BLaER1 treated with 17β-estradiol and CSF1 and Interleukin-3, amounts not matched to agents 10 nM and 100 nM (cell line): ENCODE data around the gene SRM.
"Not testable (repeated sequence)": the region's sequence is repeated elsewhere in the genome, so short reads cannot be mapped to it uniquely, and the experiment has no call there.

Source experiments
- H3K27ac ChIP-seq, 11 experiments: shearing (Covaris generic); formaldehyde crosslinking; 2 replicates each; pipeline ENCODE4 v1.8.1; 2022
- H3K27me3 ChIP-seq, 11 experiments: shearing (Covaris generic); formaldehyde crosslinking; 2 replicates each; pipeline ENCODE4 v1.8.1; 2022
- H3K36me3 ChIP-seq, 11 experiments: shearing (Covaris generic); formaldehyde crosslinking; 2 replicates each; pipeline ENCODE4 v1.8.1; 2022
- H3K4me1 ChIP-seq, 10 experiments: shearing (Covaris generic); formaldehyde crosslinking; 2 replicates each; pipeline ENCODE4 v1.8.1; 2022
- H3K4me2 ChIP-seq, 11 experiments: shearing (Covaris generic); formaldehyde crosslinking; 2 replicates each; pipeline ENCODE4 v1.8.1; 2022
- H3K4me3 ChIP-seq, 10 experiments: shearing (Covaris generic); formaldehyde crosslinking; 2 replicates each; pipeline ENCODE4 v1.8.1; 2022
- H3K9ac ChIP-seq, 11 experiments: shearing (Covaris generic); formaldehyde crosslinking; 2 replicates each; pipeline ENCODE4 v1.8.1; 2022
- H3K9me3 ChIP-seq, 11 experiments: shearing (Covaris generic); formaldehyde crosslinking; replicated peaks in 1 of 11; 2 replicates each; pipeline ENCODE4 v1.8.1; 2022
- H4K20me1 ChIP-seq, 11 experiments: shearing (Covaris generic); formaldehyde crosslinking; 2 replicates each; pipeline ENCODE4 v1.8.1; 2022
- Cebpa-rat ChIP-seq, 11 experiments: shearing (Covaris generic); IDR thresholded peaks; 2 replicates each; pipeline ENCODE4 v1.8.1; 2022

Gene SRM

DNA sequence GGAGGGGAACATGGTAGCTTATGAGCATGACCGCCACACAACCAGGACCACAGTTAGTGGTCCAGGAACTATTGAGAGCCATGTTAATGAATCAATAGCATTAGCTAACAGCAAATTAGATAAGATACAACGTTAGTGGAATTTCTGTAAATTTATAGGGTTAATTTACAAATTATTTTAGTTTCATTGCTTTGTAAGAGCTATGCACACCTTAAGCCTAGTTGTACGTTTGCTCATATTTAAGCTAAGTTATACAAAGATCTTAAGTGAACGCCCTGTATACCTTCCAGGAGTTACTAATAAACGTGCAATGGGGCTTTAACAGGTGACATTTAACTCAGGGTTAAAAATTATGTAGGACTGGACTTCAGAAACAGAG is 39.1 kb upstream of the SRM start:
- no peaks in the 10 kb centered on the region for H3K27me3 ChIP-seq
- TF ChIP-seq Cebpa-rat (IDR thresholded peaks at IDR 0.05), result no peak
- H3K4me2 ChIP-seq, result peak overlapping the region; percentile 71 to 95 (median 86)
- peaks cover 17 to 23% (median 20%) of the 10 kb centered on the region in 10 experiments for H3K4me1 ChIP-seq
- peak overlapping the region; percentile 92 to 99 (median 96) for H3K9ac ChIP-seq
- H3K27ac ChIP-seq, result peak overlapping the region; percentile 87 to 97 (median 93)
- H3K9me3 ChIP-seq, result no peaks in the 10 kb centered on the region
- peak overlapping the region; percentile 82 to 100 (median 90) for H3K4me3 ChIP-seq
- peaks cover 0 to 20% (median 0%) of the 10 kb centered on the region in 11 experiments; a peak in 4 of 22 replicates for H4K20me1 ChIP-seq
- H3K36me3 ChIP-seq, result peaks cover 39 to 45% (median 42%) of the 10 kb centered on the region in 11 experiments

DNA sequence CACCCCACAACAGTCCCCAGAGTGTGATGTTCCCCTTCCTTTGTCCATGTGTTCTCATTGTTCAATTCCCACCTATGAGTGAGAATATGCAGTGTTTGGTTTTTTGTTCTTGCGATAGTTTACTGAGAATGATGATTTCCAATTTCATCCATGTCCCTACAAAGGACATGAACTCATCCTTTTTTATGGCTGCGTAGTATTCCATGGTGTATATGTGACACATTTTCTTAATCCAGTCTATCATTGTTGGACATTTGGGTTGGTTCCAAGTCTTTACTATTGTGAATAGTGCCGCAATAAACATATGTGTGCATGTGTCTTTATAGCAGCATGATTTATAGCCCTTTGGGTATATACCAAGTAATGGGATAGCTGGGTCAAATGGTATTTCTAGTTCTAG is 24.0 kb upstream of the SRM start:
- not testable (repeated sequence) for H3K9ac ChIP-seq, H3K4me1 ChIP-seq, H3K9me3 ChIP-seq, H3K4me2 ChIP-seq, H3K4me3 ChIP-seq, H3K27ac ChIP-seq, H3K27me3 ChIP-seq
- H4K20me1 ChIP-seq, result peaks cover 0 to 24% (median 16%) of the 10 kb centered on the region in 11 experiments; a peak in 15 of 22 replicates
- peaks cover 66 to 79% (median 72%) of the 10 kb centered on the region in 11 experiments for H3K36me3 ChIP-seq

DNA sequence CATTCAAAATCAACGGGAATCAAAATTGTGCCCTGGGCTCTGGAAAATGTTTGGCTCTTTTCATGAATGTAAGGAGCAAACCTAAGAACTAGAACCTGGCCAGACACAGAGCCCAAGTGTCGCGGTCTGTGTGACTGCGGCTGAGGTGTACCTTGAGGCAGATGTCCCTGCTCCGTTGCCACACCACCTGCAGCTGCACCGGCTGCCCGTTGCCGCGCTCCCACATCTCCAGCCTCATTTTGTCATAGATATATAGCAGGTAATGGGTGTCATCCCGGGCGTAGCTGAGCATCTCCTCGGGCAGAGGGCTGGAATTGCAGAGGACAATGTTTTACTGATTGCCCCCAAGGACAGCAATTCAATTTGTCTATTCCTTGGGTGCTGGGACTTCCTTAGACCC is 21.1 kb upstream of the SRM start:
- TF ChIP-seq Cebpa-rat (IDR thresholded peaks at IDR 0.05), result no peak
- Histone ChIP-seq H3K4me1 (no peaks in the 10 kb centered on the region), H3K27ac (no peak overlapping the region), H3K9ac (no peak overlapping the region), H3K36me3 (peaks cover 72 to 81% (median 74%) of the 10 kb centered on the region in 11 experiments), H3K27me3 (no peaks in the 10 kb centered on the region), H4K20me1 (peaks cover 0 to 36% (median 18%) of the 10 kb centered on the region in 11 experiments; a peak in 16 of 22 replicates), H3K9me3 (no peaks in the 10 kb centered on the region), H3K4me2 (no peak overlapping the region), H3K4me3 (no peak overlapping the region)

DNA sequence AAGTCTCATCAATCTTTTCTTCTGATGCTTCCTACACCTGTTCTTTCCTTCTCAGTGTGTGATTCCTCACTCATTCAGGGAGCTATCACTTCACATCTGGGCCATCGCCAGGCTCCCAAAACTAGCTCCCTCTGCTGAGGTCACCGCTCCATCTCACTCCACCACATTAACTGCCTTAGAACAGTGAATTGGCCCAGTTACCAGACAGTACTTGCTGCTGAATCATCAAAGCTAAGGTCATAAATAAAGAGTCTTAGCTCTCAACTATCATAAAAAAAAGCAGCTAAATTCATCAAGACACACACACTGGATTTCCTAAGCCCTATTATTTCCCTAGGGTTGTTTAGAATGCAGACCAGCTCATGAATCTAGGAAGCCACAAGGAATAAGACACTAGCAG is 18.8 kb upstream of the SRM start:
- Histone ChIP-seq H3K36me3 (peaks cover 95 to 98% (median 97%) of the 10 kb centered on the region in 11 experiments), H3K27ac (no peak overlapping the region), H3K9ac (no peak overlapping the region), H3K4me1 (no peaks in the 10 kb centered on the region), H3K27me3 (no peaks in the 10 kb centered on the region), H3K4me3 (no peak overlapping the region), H3K9me3 (no peaks in the 10 kb centered on the region), H3K4me2 (no peak overlapping the region), H4K20me1 (peaks cover 0 to 41% (median 20%) of the 10 kb centered on the region in 11 experiments; a peak in 16 of 22 replicates)
- no peak for TF ChIP-seq Cebpa-rat (IDR thresholded peaks at IDR 0.05)

DNA sequence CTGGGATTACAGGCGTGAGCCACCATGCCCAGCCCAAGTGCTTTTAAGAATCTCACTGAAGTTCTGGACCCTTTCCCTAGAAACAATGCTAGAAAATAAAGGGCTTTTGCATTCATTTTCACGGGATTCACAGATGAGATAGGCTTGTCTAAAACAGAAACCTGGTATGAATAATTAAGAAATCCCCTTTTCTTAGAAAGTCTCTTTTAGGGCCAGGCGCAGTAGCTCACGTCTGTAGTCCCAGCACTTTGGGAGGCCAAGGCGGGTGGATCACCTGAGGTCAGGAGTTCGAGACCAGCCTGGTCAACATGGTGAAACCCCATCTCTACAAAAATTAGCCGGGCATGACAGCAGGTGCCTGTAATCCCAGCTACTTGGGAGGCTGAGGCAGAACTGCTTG is 13.6 kb upstream of the SRM start:
- Histone ChIP-seq H4K20me1 (peaks cover 0 to 48% (median 9%) of the 10 kb centered on the region in 11 experiments; a peak in 10 of 22 replicates), H3K36me3 (peaks cover 98 to 100% (median 99%) of the 10 kb centered on the region in 11 experiments)
- H3K4me2 ChIP-seq, H3K9ac ChIP-seq, H3K4me3 ChIP-seq, H3K9me3 ChIP-seq, H3K27ac ChIP-seq, H3K27me3 ChIP-seq, H3K4me1 ChIP-seq: not testable (repeated sequence)

DNA sequence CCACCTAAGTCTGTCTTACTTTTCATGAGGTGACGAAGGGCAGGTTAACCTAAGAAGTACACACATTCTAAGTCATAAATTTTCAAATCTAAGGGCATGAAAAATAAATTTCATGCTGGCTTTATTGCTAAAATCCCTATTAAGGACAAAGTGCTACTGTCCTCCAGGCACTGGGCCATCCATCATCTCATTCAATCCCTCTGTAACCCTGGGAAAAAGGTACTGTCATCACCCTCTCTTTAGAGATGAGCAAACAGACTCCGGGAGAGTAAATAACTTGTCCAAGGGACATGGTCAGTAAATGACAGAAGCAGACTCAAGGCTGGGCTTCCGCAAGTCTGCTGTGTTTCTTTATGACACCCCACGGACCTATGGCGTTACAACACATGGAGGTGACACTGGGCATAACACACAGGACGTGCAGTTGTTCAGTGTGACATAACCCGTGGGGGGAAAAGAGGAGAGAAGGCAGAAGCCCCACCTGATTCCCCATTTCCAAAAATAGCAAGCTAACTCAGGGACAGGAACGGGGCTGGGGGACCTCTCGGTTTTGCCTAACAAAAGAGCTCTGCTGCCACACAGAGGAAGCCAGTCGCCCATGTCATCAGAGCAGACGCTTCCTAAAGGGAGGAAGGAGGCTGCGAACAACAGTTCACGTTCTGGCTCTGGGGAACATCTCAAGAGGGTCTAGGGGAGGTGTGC is 12.5 kb upstream of the SRM start:
- Histone ChIP-seq H3K36me3 (peaks cover 100% of the 10 kb centered on the region in 11 experiments), H3K9ac (peak overlapping the region in 3 of 11 experiments; percentile 2 to 56 (median 44); a peak in 4 of 22 replicates), H3K9me3 (no peaks in the 10 kb centered on the region), H3K27me3 (no peaks in the 10 kb centered on the region), H3K27ac (no peak overlapping the region), H3K4me3 (no peak overlapping the region), H4K20me1 (peaks cover 0 to 48% (median 9%) of the 10 kb centered on the region in 11 experiments; a peak in 10 of 22 replicates), H3K4me2 (no peak overlapping the region), H3K4me1 (no peaks in the 10 kb centered on the region)
- TF ChIP-seq Cebpa-rat (IDR thresholded peaks at IDR 0.05), result no peak

DNA sequence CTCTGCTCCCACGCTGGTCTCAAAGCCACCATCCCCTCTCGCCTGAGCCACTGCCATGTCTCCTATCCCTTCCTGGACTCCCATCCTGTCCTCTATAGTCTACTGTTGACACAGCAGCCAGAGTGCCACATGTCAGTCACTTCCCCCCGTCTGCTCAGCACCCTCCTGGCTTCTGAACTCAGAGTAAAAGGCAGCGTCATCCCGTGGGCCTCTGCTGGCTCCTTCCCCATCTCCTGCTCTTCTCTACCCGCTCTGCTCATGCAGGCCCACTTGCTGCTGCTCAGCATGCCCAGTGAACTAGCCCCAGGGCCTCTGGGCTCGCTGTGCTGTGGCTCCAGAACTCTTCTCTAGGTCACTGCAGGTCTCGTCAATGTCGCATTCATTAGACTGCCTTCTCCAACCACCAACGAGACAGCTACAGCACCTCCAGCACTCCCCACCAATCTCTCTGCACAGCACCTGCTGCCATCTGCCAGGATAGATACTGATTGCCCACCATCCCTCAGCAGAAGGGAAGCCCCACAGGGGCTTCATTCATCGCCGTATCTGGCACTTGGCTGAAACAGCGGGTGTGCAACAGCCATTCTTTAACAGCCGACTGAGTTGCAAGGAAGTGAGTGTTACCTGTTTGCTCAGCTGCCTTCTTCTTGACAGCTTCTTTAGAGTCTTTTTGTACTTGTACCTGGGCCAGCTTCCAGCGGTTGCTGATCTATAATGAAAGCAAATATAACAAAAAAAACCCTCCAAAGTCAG is 11.8 kb upstream of the SRM start:
- Histone ChIP-seq H3K36me3 (peaks cover 98 to 100% (median 99%) of the 10 kb centered on the region in 11 experiments), H3K27ac (no peak overlapping the region), H3K9me3 (no peaks in the 10 kb centered on the region), H3K4me1 (no peaks in the 10 kb centered on the region), H4K20me1 (peaks cover 0 to 42% (median 9%) of the 10 kb centered on the region in 11 experiments; a peak in 10 of 22 replicates), H3K9ac (no peak overlapping the region), H3K27me3 (no peaks in the 10 kb centered on the region), H3K4me3 (no peak overlapping the region), H3K4me2 (no peak overlapping the region)
- no peak for TF ChIP-seq Cebpa-rat (IDR thresholded peaks at IDR 0.05)

DNA sequence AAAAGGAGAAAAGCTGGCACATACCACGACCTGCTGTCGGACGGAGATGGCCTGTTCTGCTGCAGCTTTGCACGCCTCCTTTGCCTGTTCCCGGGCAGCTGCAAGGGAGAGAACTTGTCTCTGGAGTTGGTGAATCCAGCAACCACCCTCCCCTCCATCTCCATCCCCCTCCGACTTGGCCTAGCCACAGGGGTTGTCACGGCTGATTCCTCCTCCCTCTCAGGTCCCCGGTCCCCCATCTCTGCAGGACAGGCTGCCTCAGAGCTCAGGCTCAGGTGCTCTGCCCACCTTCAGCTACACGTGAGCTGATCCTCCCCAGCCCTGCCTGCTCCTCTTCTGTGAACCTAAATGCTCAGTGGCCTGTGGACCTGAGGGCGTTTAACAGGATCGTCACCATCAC is 11.1 kb upstream of the SRM start:
- peaks cover 0 to 40% (median 7%) of the 10 kb centered on the region in 11 experiments; a peak in 9 of 22 replicates for H4K20me1 ChIP-seq
- no peak for TF ChIP-seq Cebpa-rat (IDR thresholded peaks at IDR 0.05)
- no peaks in the 10 kb centered on the region for H3K27me3 ChIP-seq
- H3K27ac ChIP-seq, result no peak overlapping the region
- peaks cover 98 to 100% (median 99%) of the 10 kb centered on the region in 11 experiments for H3K36me3 ChIP-seq
- no peak overlapping the region for H3K4me2 ChIP-seq
- H3K9me3 ChIP-seq, result 0 out of 22 replicates have a peak, but pooled peaks cover 0 to under 1% (median 0%) of the 10 kb centered on the region in 11 experiments
- no peaks in the 10 kb centered on the region for H3K4me1 ChIP-seq
- H3K9ac ChIP-seq, result no peak overlapping the region
- no peak overlapping the region for H3K4me3 ChIP-seq
